Measurements from ENCODE around the gene ANKRD37. TPM values are rescaled to one million over a fixed set of nuclear protein-coding genes. Genes with fewer than 3 reads are reported as not detected.
A peak's percentile ranks its signal among the peaks of the same experiment; 100 is the strongest.

ANKRD37 gene
- total RNA-seq, 4 donors from 2014 or later, result 8.0 to 20.4 (median 10.9) TPM

DNA sequence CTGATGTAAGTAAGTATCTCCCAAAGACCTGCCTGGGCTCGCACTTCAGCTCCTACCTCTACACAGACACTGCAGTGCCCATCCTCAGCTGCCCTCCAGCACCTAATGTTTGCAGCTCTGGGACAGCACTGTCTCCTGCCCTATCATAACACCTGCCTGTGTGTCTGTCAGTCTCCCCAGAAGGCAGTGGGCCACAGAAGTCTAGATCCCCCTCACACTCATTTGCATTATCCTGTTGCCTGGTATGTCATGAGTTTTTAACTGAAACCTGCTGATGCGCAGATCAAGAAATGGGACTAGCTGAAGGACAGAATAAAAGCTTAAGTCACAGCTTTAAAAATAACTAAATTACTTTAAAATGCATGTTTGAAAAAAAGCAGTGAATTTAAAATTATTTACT is 43.9 kb upstream of the ANKRD37 start:
- H3K36me3 ChIP-seq, result peaks cover 28% of the 10 kb centered on the region
- H3K27ac ChIP-seq, result no peak overlapping the region
- H3K27me3 ChIP-seq, result no peaks in the 10 kb centered on the region
- H3K9me3 ChIP-seq, result no peaks in the 10 kb centered on the region
- WGBS, result 95% methylated on average over 2 of the region's 2 CpGs
- H3K4me3 ChIP-seq, result no peak overlapping the region
- TF ChIP-seq POLR2A (IDR thresholded peaks at IDR 0.05) (no peak), EP300 (IDR thresholded peaks at IDR 0.05) (no peak), POLR2AphosphoS5 (IDR thresholded peaks at IDR 0.05) (no peak)
- TF ChIP-seq, protein P1, sequence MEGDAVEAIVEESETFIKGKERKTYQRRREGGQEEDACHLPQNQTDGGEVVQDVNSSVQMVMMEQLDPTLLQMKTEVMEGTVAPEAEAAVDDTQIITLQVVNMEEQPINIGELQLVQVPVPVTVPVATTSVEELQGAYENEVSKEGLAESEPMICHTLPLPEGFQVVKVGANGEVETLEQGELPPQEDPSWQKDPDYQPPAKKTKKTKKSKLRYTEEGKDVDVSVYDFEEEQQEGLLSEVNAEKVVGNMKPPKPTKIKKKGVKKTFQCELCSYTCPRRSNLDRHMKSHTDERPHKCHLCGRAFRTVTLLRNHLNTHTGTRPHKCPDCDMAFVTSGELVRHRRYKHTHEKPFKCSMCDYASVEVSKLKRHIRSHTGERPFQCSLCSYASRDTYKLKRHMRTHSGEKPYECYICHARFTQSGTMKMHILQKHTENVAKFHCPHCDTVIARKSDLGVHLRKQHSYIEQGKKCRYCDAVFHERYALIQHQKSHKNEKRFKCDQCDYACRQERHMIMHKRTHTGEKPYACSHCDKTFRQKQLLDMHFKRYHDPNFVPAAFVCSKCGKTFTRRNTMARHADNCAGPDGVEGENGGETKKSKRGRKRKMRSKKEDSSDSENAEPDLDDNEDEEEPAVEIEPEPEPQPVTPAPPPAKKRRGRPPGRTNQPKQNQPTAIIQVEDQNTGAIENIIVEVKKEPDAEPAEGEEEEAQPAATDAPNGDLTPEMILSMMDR (IDR thresholded peaks at IDR 0.05), result no peak
- H3K4me1 ChIP-seq, result no peaks in the 10 kb centered on the region
- DNase-seq (ENCODE audit: low spot score in 2 of 2), result no peak

DNA sequence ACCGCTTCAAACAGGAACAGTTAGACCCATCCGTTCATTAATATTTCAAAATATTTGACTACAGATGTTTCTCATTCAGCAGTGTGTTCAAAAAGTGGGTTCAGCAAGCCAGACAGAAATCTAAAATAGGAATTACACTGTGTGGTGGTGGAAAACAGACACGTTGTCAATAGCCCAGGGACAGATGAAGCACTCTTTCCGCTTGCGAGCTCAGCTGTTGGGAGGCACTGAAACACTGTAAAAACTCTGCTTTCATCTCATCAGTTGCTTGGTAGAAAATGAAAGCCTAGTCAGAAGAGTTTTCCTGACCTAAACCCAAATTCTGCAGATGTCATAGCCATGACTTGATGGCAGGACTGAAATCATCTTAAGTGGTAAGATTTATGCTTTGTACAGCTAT is 39.4 kb upstream of the ANKRD37 start:
- peaks cover 4% of the 10 kb centered on the region for H3K36me3 ChIP-seq
- H3K27ac ChIP-seq, result peak overlapping the region; percentile 57
- no peaks in the 10 kb centered on the region for H3K27me3 ChIP-seq
- H3K4me1 ChIP-seq, result no peaks in the 10 kb centered on the region
- H3K9me3 ChIP-seq, result no peaks in the 10 kb centered on the region
- H3K4me3 ChIP-seq, result no peak overlapping the region
- WGBS, result 58% methylated on average over 5 of the region's 5 CpGs
- TF ChIP-seq POLR2AphosphoS5 (IDR thresholded peaks at IDR 0.05) (no peak), EP300 (IDR thresholded peaks at IDR 0.05) (no peak), POLR2A (IDR thresholded peaks at IDR 0.05) (no peak)
- TF ChIP-seq, protein P1 (IDR thresholded peaks at IDR 0.05), result no peak
- no peak for DNase-seq (ENCODE audit: low spot score in 2 of 2)

DNA sequence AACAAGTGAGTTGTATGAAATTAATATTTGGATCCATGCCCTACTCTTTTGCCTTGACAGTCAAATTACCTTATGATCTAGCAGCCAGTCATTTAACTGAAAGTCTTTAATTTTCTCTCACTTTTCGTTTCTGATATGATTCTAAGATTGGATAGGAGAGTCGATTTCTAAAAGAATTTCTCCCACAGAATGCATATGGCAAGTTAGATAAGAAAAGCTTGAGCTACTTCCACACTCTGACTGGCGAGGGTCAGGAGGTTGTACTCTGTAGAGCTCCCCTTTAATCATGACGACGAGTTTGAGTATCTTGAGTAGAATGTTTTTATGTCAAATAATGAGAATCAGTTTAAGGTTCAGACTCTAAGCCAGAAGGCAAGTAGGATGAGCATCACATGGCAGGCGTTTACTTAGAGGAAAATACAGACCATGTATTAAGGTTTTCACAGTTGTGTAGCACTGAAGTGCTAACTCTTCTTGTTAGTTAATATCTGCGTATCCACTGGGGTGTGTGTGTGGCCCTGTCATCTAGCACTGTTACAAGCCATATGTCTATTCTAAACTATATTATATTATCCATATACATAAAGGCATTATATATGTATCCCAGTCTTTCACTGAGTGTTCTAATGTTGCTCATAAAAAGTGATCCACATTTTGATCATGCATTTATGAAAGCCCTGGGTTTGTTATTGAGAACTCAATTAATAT is 38.8 kb upstream of the ANKRD37 start:
- TF ChIP-seq POLR2A (IDR thresholded peaks at IDR 0.05) (no peak), POLR2AphosphoS5 (IDR thresholded peaks at IDR 0.05) (no peak), EP300 (IDR thresholded peaks at IDR 0.05) (no peak)
- TF ChIP-seq, protein P1 (IDR thresholded peaks at IDR 0.05), result no peak
- Histone ChIP-seq H3K9me3 (no peaks in the 10 kb centered on the region), H3K4me1 (no peaks in the 10 kb centered on the region), H3K27me3 (no peaks in the 10 kb centered on the region), H3K4me3 (no peak overlapping the region), H3K27ac (no peak overlapping the region), H3K36me3 (peaks cover 4% of the 10 kb centered on the region)
- 87% methylated on average over 7 of the region's 7 CpGs for WGBS
- DNase-seq (ENCODE audit: low spot score in 2 of 2), result no peak

DNA sequence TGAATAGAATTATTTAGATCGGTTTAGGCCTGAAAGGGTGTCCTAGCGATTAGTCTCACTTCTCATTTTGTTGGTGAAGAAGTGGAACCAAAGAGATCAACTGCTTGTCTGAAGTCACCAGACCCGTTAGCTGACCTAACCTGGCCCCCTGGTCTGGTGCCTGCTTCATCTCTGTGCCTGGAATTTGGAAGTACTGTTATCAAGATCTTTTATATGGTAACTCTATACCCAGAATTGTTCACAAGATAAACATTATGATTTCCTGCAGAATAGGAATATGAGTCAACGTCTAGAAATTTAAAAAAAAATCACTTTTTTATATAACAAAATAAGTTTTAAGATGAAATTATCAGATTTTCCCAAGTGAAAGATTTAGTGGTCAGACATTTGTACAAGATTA is 38.1 kb upstream of the ANKRD37 start:
- H3K4me3 ChIP-seq, result no peak overlapping the region
- no peaks in the 10 kb centered on the region for H3K4me1 ChIP-seq
- DNase-seq (ENCODE audit: low spot score in 2 of 2), result no peak
- no peaks in the 10 kb centered on the region for H3K27me3 ChIP-seq
- H3K36me3 ChIP-seq, result peaks cover 2% of the 10 kb centered on the region
- no peak overlapping the region for H3K27ac ChIP-seq
- 90% methylated on average over 4 of the region's 4 CpGs for WGBS
- H3K9me3 ChIP-seq, result no peaks in the 10 kb centered on the region
- TF ChIP-seq POLR2AphosphoS5 (IDR thresholded peaks at IDR 0.05) (no peak), EP300 (IDR thresholded peaks at IDR 0.05) (no peak), POLR2A (IDR thresholded peaks at IDR 0.05) (no peak)
- TF ChIP-seq, protein P1 (IDR thresholded peaks at IDR 0.05), result no peak

DNA sequence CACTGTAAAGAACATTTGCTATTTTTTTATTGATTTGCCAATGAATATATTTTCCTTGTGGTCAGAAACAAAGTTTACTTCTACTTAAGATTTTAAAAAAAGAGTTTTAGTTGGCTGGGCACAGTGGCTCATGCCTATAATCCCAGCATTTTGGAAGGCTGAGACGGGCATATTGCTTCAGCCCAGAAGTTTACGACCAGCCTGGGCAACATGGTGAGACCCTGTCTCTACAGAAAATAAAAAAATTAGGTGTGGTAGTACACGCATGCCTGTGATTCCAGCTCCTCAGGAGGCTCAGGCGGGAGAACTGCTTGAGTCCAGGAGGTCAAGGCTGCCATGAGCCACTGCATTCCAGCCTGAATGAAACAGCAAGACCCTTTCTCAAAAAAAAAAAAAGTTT is 37.7 kb upstream of the ANKRD37 start:
- H3K27ac ChIP-seq, result no peak overlapping the region
- no peaks in the 10 kb centered on the region for H3K4me1 ChIP-seq
- no peak for DNase-seq (ENCODE audit: low spot score in 2 of 2)
- WGBS, result 96% methylated on average over 4 of the region's 4 CpGs
- H3K27me3 ChIP-seq, result no peaks in the 10 kb centered on the region
- TF ChIP-seq POLR2A (IDR thresholded peaks at IDR 0.05), result no peak
- TF ChIP-seq POLR2AphosphoS5 (IDR thresholded peaks at IDR 0.05), result no peak
- TF ChIP-seq EP300 (IDR thresholded peaks at IDR 0.05), result no peak
- TF ChIP-seq, protein P1 (IDR thresholded peaks at IDR 0.05), result no peak
- no peak overlapping the region for H3K4me3 ChIP-seq
- no peaks in the 10 kb centered on the region for H3K36me3 ChIP-seq
- no peaks in the 10 kb centered on the region for H3K9me3 ChIP-seq
